Astrocyte (in vitro differentiated cells and primary cell): Measurements from ENCODE around the gene MAP6.

Experiments used
- EZH2 ChIP-seq: IDR thresholded peaks from 2 replicates; pipeline ENCODE4 v1.6.1; 2012; ENCODE audit warnings: mild to moderate bottlenecking, low read length, inconsistent platforms; ENCODE audit not compliant: insufficient read depth
- TF ChIP-seq, protein P1 (sequence below): IDR thresholded peaks from 2 replicates; pipeline ENCODE4 v1.5.1; 2011; ENCODE audit warnings: low read depth, mild to moderate bottlenecking, inconsistent platforms, low read length, moderate library complexity; ENCODE audit not compliant: insufficient read depth

GRCh38 chr11:75582506-75582894 lies 86.3 kb downstream of the MAP6 start:
- TF ChIP-seq, protein P1, sequence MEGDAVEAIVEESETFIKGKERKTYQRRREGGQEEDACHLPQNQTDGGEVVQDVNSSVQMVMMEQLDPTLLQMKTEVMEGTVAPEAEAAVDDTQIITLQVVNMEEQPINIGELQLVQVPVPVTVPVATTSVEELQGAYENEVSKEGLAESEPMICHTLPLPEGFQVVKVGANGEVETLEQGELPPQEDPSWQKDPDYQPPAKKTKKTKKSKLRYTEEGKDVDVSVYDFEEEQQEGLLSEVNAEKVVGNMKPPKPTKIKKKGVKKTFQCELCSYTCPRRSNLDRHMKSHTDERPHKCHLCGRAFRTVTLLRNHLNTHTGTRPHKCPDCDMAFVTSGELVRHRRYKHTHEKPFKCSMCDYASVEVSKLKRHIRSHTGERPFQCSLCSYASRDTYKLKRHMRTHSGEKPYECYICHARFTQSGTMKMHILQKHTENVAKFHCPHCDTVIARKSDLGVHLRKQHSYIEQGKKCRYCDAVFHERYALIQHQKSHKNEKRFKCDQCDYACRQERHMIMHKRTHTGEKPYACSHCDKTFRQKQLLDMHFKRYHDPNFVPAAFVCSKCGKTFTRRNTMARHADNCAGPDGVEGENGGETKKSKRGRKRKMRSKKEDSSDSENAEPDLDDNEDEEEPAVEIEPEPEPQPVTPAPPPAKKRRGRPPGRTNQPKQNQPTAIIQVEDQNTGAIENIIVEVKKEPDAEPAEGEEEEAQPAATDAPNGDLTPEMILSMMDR, result no peak
- no peak for TF ChIP-seq EZH2
